Calu3 (cell line): Measurements from ENCODE around the gene ZFYVE27. TPM values are rescaled to one million over a fixed set of nuclear protein-coding genes. Genes with fewer than 3 reads are reported as not detected.

ENCODE experiments used
- BruUV-seq: library from RNA; stranded (reverse); fragments of 400-500 nt; replicated peaks from 2 replicates; lab custom pipeline; 2021; lab: Mats Ljungman, UMichigan
- CTCF ChIA-PET: fragments of 300-600 bp; sonication (Branson Sonifier 250); formaldehyde crosslinking; loops from one replicate; lab custom pipeline; 2022; ENCODE audit warnings: antibody characterized with exemption; lab: Charles Lee
- DNase-seq: peaks from one replicate; pipeline ENCODE4 v3.0.0; 2022
- H3K27ac Mint-ChIP-seq: one replicate; pipeline ENCODE4 v1.8.0; 2022; ENCODE audit warnings: mixed read lengths; ENCODE audit not compliant: unreplicated experiment
- H3K27me3 Mint-ChIP-seq: one replicate; pipeline ENCODE4 v1.8.0; 2022; ENCODE audit warnings: mixed read lengths; ENCODE audit not compliant: unreplicated experiment
- H3K36me3 Mint-ChIP-seq: one replicate; pipeline ENCODE4 v1.8.0; 2022; ENCODE audit warnings: mild to moderate bottlenecking, moderate library complexity, mixed read lengths; ENCODE audit not compliant: insufficient read depth, unreplicated experiment
- H3K4me1 Mint-ChIP-seq: one replicate; pipeline ENCODE4 v1.8.0; 2022; ENCODE audit warnings: mild to moderate bottlenecking, low read depth, mixed read lengths; ENCODE audit not compliant: unreplicated experiment
- H3K4me3 Mint-ChIP-seq: one replicate; pipeline ENCODE4 v1.8.0; 2022; ENCODE audit warnings: mild to moderate bottlenecking, low read depth, moderate library complexity, mixed read lengths; ENCODE audit not compliant: unreplicated experiment
- H3K9me3 Mint-ChIP-seq: one replicate; pipeline ENCODE4 v1.8.0; 2022; ENCODE audit warnings: low read depth, mixed read lengths; ENCODE audit not compliant: unreplicated experiment
- intact Hi-C: fragments of 100-400 bp; cut with micrococcal nuclease; formaldehyde crosslinking; loops from one replicate; pipeline ENCODE4 v1.10.0; 2022; ENCODE audit not compliant: unreplicated experiment
- total RNA-seq: library from RNA; stranded (reverse); gene quantifications from 2 replicates; pipeline ENCODE4 v1.2.3, GENCODE V29; 2022
- TF ChIP-seq, protein P1 (sequence below): fragments of 200-600 bp; IDR thresholded peaks from one replicate; pipeline ENCODE4 v1.8.0; 2022; ENCODE audit warnings: antibody characterized with exemption; ENCODE audit not compliant: unreplicated experiment

ZFYVE27 gene
- total RNA-seq, 1 experiment from 2014 or later, result 28.3 TPM

DNA sequence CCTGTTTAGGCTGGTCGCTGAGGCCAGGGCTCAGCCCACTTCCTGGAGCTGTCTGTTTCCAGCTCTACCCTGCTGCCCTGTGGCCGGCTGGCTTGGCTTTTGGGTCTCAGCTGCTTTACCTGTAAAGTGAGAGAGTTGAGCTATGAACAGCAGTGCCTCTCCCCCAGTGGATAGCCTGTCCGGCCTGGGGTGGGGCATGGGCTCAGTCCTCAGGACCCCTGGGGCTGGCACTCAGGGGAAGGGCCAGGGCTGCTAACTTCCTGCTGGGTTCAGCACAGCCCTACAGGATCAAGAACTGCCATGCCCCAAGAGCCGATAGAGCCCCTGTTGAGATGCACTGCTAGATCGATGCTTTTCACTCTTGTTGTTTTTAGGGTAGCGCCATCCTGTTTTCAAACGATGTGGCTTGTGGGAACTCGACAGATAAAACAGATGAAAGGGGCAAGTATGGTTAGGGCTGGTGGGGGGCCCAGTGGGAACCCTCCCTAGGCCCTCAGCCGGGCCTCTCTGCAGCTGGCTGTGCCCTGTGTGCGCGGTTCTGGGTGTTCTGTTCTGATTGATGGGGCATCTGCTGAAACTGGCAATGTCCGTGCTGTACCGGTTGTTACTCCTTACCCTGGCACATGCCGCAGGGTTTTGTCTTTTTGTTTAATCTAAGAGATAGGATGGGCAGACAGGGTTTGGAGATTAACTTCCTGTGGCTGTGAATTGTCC is 44.8 kb downstream of the ZFYVE27 start:
- Mint-ChIP-seq H3K27me3 (no peaks in the 10 kb centered on the region), H3K4me3 (no peak overlapping the region), H3K27ac (no peak overlapping the region), H3K4me1 (peaks cover 9% of the 10 kb centered on the region), H3K9me3 (no peaks in the 10 kb centered on the region), H3K36me3 (no peaks in the 10 kb centered on the region)
- no peak for DNase-seq
- CTCF ChIA-PET, result no interaction called here
- TF ChIP-seq, protein P1, sequence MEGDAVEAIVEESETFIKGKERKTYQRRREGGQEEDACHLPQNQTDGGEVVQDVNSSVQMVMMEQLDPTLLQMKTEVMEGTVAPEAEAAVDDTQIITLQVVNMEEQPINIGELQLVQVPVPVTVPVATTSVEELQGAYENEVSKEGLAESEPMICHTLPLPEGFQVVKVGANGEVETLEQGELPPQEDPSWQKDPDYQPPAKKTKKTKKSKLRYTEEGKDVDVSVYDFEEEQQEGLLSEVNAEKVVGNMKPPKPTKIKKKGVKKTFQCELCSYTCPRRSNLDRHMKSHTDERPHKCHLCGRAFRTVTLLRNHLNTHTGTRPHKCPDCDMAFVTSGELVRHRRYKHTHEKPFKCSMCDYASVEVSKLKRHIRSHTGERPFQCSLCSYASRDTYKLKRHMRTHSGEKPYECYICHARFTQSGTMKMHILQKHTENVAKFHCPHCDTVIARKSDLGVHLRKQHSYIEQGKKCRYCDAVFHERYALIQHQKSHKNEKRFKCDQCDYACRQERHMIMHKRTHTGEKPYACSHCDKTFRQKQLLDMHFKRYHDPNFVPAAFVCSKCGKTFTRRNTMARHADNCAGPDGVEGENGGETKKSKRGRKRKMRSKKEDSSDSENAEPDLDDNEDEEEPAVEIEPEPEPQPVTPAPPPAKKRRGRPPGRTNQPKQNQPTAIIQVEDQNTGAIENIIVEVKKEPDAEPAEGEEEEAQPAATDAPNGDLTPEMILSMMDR, result no peak
- intact Hi-C loops, result no loop called here
- no TSS peak for BruUV-seq

GRCh38 chr10:97782455-97783228 is 45.7 kb downstream of the ZFYVE27 start:
- intact Hi-C loops, result no loop called here
- no TSS peak for BruUV-seq
- CTCF ChIA-PET, result no interaction called here

GRCh38 chr10:97784200-97784810 is 47.4 kb downstream of the ZFYVE27 start:
- no peaks in the 10 kb centered on the region for H3K27me3 Mint-ChIP-seq
- intact Hi-C loops, result no loop called here
- CTCF ChIA-PET, result no interaction called here
- TF ChIP-seq, protein P1, result no peak
- H3K4me1 Mint-ChIP-seq, result peaks cover 9% of the 10 kb centered on the region
- no peak overlapping the region for H3K27ac Mint-ChIP-seq
- H3K4me3 Mint-ChIP-seq, result no peak overlapping the region
- BruUV-seq, result no TSS peak
- no peak for DNase-seq
- no peaks in the 10 kb centered on the region for H3K36me3 Mint-ChIP-seq
- no peaks in the 10 kb centered on the region for H3K9me3 Mint-ChIP-seq

More at GRCh38 chr10:97782455-97783228, 45.7 kb downstream of the ZFYVE27 start:
- TF ChIP-seq, protein P1, result no peak
- H3K27ac Mint-ChIP-seq, result no peak overlapping the region
- H3K4me1 Mint-ChIP-seq, result peaks cover 9% of the 10 kb centered on the region
- no peak overlapping the region for H3K4me3 Mint-ChIP-seq
- no peaks in the 10 kb centered on the region for H3K36me3 Mint-ChIP-seq
- H3K9me3 Mint-ChIP-seq, result no peaks in the 10 kb centered on the region
- H3K27me3 Mint-ChIP-seq, result no peaks in the 10 kb centered on the region
- DNase-seq, result no peak

DNA sequence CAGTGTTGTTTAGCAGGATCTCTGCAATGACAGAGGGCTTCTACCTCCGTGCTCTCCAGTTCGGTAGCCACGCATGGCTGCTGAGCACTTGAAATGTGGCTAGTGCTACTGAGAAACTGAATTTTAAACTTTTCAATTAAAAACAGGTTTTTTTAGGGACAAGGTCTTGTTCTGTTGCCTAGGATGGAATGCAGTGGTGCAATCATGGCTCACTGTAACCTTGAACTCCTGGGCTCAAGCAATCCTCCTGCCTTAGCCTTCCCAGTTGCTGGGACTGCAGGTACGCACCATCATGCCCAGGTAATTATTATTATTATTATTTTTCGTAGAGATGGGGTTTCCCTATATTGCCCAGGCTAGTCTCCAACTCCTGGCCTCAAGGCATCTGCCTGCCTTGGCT is 48.3 kb downstream of the ZFYVE27 start:
- no TSS peak for BruUV-seq

More for the DNA sequence above, 48.3 kb downstream of the ZFYVE27 start:
- no peak for DNase-seq
- Mint-ChIP-seq H3K4me1 (peaks cover 9% of the 10 kb centered on the region), H3K9me3 (no peaks in the 10 kb centered on the region), H3K4me3 (no peak overlapping the region), H3K27me3 (no peaks in the 10 kb centered on the region), H3K36me3 (no peaks in the 10 kb centered on the region), H3K27ac (no peak overlapping the region)
- CTCF ChIA-PET, result no interaction called here
- intact Hi-C loops, result no loop called here
- TF ChIP-seq, protein P1, result no peak
